HG03135 (cell line): ENCODE measurements around the gene AIFM3.

Experiments used
- ATAC-seq: cut with Tn5 transposase; IDR thresholded peaks from one replicate; pipeline ENCODE4 v1.9.1; 2021; ENCODE audit warnings: mild to moderate bottlenecking, moderate library complexity; ENCODE audit not compliant: unreplicated experiment

AIFM3 gene

GRCh38 chr22:21022955-21023614, 56.0 kb downstream of the AIFM3 start:
- ATAC-seq = no peak

GRCh38 chr22:21025266-21025665, 58.2 kb downstream of the AIFM3 start:
- ATAC-seq = no peak

GRCh38 chr22:21025763-21026755, 59.0 kb downstream of the AIFM3 start:
- ATAC-seq = no peak

GRCh38 chr22:21026783-21027692, 60.0 kb downstream of the AIFM3 start:
- ATAC-seq = no peak

- no peak for ATAC-seq
These were observed 61.5 kb downstream of the AIFM3 start for GRCh38 chr22:21028277-21029251.

GRCh38 chr22:21029486-21030025, 62.5 kb downstream of the AIFM3 start:
- ATAC-seq = no peak

GRCh38 chr22:21030032-21030431, 63.0 kb downstream of the AIFM3 start:
- ATAC-seq = no peak
